Esophagus squamous epithelium (tissue), 5 donors: ENCODE data around the gene TMEM175. TPM values are rescaled to one million over a fixed set of nuclear protein-coding genes. Genes with fewer than 3 reads are reported as not detected.

Source experiments
- DNase-seq: peaks from one replicate; lab custom pipeline; 2025; lab: John Stamatoyannopoulos, UW
- H3K27ac ChIP-seq, 4 donors: fragments of 200-600 bp; sonication (generic); one replicate each; pipeline ENCODE4 v1.5.1; 2016 to 2019; ENCODE audit warnings: mild to moderate bottlenecking in 1 of 4
- H3K27me3 ChIP-seq, 4 donors: fragments of 200-600 bp; sonication (generic); 1 replicate in 3 of 4; 2 replicates in 1 of 4; pipeline versions ENCODE4 v1.5.1 to v1.6.0; 2017 to 2021; ENCODE audit warnings: antibody characterized with exemption in 1 of 4
- H3K36me3 ChIP-seq, 3 donors: fragments of 200-600 bp; sonication (generic); one replicate each; pipeline ENCODE4 v1.5.1; 2016 to 2019
- H3K4me1 ChIP-seq, 3 donors: fragments of 200-600 bp; sonication (generic); one replicate each; pipeline ENCODE4 v1.5.1; 2017 to 2019
- H3K4me3 ChIP-seq, 4 donors: fragments of 200-600 bp; sonication (generic); 1 replicate in 3 of 4; 2 replicates in 1 of 4; pipeline ENCODE4 v1.5.1; 2016 to 2019; ENCODE audit warnings: mild to moderate bottlenecking in 2 of 4, moderate library complexity in 1 of 4
- H3K9me3 ChIP-seq, 3 donors: fragments of 200-600 bp; sonication (generic); one replicate each; pipeline ENCODE4 v1.5.1; 2016 to 2019
- CTCF ChIP-seq, 6 experiments: fragments of 450-650 bp in 4 of 6; fragments of 200-600 bp in 2 of 6; sonication (generic) in 2 of 6; IDR thresholded peaks; one replicate each; pipeline ENCODE4 v1.5.1; 2016 to 2019; ENCODE audit warnings: antibody characterized with exemption in 6 of 6, mild to moderate bottlenecking in 4 of 6, moderate library complexity in 4 of 6
- POLR2A ChIP-seq, 4 donors: fragments of 450-650 bp; IDR thresholded peaks; one replicate each; pipeline ENCODE4 v1.6.1; 2017; ENCODE audit warnings: antibody characterized with exemption in 4 of 4, mild to moderate bottlenecking in 4 of 4, moderate library complexity in 3 of 4
- WGBS, 2 donors: methylation state at CpG; one replicate each; pipeline ENCODE4 v1.1.5; 2018; 5-methylcytosine and 5-hydroxymethylcytosine counted together
- intact Hi-C: fragments of 100-400 bp; cut with DNase I; formaldehyde crosslinking; loops from one replicate; pipeline ENCODE4 v1.15.0; 2022
- total RNA-seq, 4 donors: library from RNA; depleted of rRNA; stranded (reverse); fragments of >200 nt; gene quantifications; one replicate each; pipeline ENCODE4 v1.1.0, GENCODE V29; 2016
- donor health status: DM: yes; HTN: yes; CAD: no.

TMEM175 gene
- total RNA-seq, 4 donors from 2014 or later, result 8.4 to 22.9 (median 19.7) TPM

DNA sequence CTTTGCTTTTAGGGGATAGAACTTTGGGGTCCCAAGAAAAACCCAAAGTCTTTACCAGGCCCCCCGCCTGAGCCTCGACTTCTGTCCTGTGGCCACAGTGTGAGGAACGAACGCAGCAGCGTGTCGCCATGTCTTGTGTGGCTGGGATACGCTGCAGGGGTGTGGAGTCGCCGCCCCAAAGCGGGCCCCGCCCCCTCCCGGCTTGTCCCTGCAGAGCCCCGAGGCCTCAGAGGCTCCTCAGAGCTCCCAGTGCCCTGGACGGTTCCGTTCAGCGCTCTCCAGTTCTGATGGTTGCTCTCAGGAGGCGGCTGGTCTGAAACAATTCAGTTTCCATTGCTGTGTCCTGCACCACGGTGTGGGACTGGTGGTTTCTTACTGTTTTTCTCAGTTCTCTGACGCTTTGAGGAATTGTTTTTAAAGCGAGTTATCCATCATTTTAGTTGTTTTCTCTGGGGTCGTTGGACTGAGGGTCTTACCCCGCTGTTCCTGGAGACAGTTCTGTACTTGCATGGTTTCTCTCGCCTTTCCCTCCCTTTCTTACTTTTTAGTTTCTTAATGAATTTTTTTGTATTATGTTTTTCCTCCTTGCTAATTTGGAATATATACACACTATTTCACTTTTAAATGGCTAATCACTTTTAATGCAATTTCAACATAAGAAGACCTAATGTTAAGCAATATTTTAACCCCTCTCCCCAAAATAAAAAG lies 53.0 kb downstream of the TMEM175 start:
- WGBS, 2 donors, result 46 to 56% methylated on average over 10 to 13 of the region's 23 CpGs
- TF ChIP-seq POLR2A (IDR thresholded peaks at IDR 0.05), result no peak
- TF ChIP-seq CTCF (IDR thresholded peaks at IDR 0.05), result peak in 3 of 6 experiments; percentile 5 to 15 (median 13)
- no peak for DNase-seq
- H3K36me3 ChIP-seq, result peaks cover 0 to 16% (median 0%) of the 10 kb centered on the region in 3 donors
- no peaks in the 10 kb centered on the region for H3K9me3 ChIP-seq
- no peak overlapping the region for H3K27ac ChIP-seq
- intact Hi-C loops, result no loop called here
- no peaks in the 10 kb centered on the region for H3K27me3 ChIP-seq
- H3K4me1 ChIP-seq, result peaks cover 23 to 44% (median 24%) of the 10 kb centered on the region in 3 donors
- peak overlapping the region; percentile 8 to 51 (median 33) for H3K4me3 ChIP-seq

DNA sequence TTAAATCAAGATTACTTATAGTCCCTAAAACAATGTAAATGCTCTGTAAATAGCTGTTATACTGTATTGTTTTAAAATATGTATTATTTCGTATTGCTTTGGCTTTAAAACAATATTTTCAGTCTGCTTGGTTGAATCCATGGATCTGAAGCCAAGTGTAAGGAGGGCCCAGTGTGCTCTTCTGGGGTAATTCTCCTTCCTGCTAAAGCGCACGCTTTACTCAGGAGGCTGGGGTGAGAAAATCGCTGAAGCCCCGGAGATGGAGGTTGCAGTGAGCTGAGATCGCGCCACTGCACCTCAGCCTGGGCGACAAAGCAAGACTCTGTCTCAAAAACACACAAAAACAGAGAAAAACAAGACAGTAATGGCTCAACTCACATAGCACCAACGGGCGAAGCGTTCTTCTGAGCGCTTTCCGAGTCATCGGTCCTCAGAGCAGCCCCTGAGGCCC lies 54.2 kb downstream of the TMEM175 start:
- no peak for TF ChIP-seq POLR2A (IDR thresholded peaks at IDR 0.05)
- no peak for TF ChIP-seq CTCF (IDR thresholded peaks at IDR 0.05)
- Histone ChIP-seq H3K9me3 (no peaks in the 10 kb centered on the region), H3K27ac (peak overlapping the region; percentile 66 to 82 (median 79)), H3K4me3 (peak overlapping the region; percentile 63 to 92 (median 84)), H3K36me3 (peaks cover 0 to 28% (median 0%) of the 10 kb centered on the region in 3 donors), H3K4me1 (peaks cover 23 to 44% (median 24%) of the 10 kb centered on the region in 3 donors), H3K27me3 (no peaks in the 10 kb centered on the region)
- intact Hi-C loops, result no loop called here
- WGBS, 2 donors, result 1% methylated on average over 10 to 13 of the region's 14 CpGs
- no peak for DNase-seq

- H3K4me1 ChIP-seq, result peaks cover 23 to 47% (median 24%) of the 10 kb centered on the region in 3 donors
- intact Hi-C loops, result no loop called here
- peak within 1 kb of the TSS; percentile 66 to 82 (median 79) for H3K27ac ChIP-seq
- H3K36me3 ChIP-seq, result peaks cover 0 to 34% (median 0%) of the 10 kb centered on the region in 3 donors
- WGBS, 2 donors, result 0% methylated on average over 4 of the region's 69 CpGs; no CpG with 5 or more reads in 1 of the 2 donors
- H3K9me3 ChIP-seq, result no peaks in the 10 kb centered on the region
- H3K4me3 ChIP-seq, result peak within 1 kb of the TSS; percentile 63 to 92 (median 84)
- DNase-seq, result peak; percentile 25
- peak in 1 of 4 donors; percentile 12 for TF ChIP-seq POLR2A (IDR thresholded peaks at IDR 0.05)
- peak; percentile 23 to 45 (median 32) for TF ChIP-seq CTCF (IDR thresholded peaks at IDR 0.05)
- no peaks in the 10 kb centered on the region for H3K27me3 ChIP-seq
These were observed 54.8 kb downstream of the TMEM175 start, which contains the start of gene IDUA for GRCh38 chr4:986879-987623. IDUA (plus strand) TSS chr4:987044; CDS start chr4:987085, 41 bp downstream.

- intact Hi-C loops, result no loop called here
- peak overlapping the region; percentile 66 to 82 (median 79) for H3K27ac ChIP-seq
- no peaks in the 10 kb centered on the region for H3K27me3 ChIP-seq
- H3K9me3 ChIP-seq, result no peaks in the 10 kb centered on the region
- no peak for TF ChIP-seq POLR2A (IDR thresholded peaks at IDR 0.05)
- TF ChIP-seq CTCF (IDR thresholded peaks at IDR 0.05), result no peak
- peaks cover 0 to 35% (median 0%) of the 10 kb centered on the region in 3 donors for H3K36me3 ChIP-seq
- DNase-seq, result no peak
- H3K4me1 ChIP-seq, result peaks cover 27 to 56% (median 29%) of the 10 kb centered on the region in 3 donors
- WGBS, 2 donors, result 55 to 100% methylated on average over 1 to 4 of the region's 37 CpGs
- peak overlapping the region; percentile 63 to 92 (median 84) for H3K4me3 ChIP-seq
These were observed 55.6 kb downstream of the TMEM175 start for GRCh38 chr4:987624-988513.
